GM21381 (cell line): ENCODE data around the gene GREM2.

Experiments used
- ATAC-seq: cut with Tn5 transposase; IDR thresholded peaks from one replicate; pipeline ENCODE4 v1.9.1; 2021; ENCODE audit warnings: mild to moderate bottlenecking, moderate library complexity; ENCODE audit not compliant: unreplicated experiment

Gene GREM2

GRCh38 chr1:240503036-240503435 is 108.9 kb downstream of the GREM2 start:
- ATAC-seq, result no peak

- ATAC-seq, result no peak
Measured at GRCh38 chr1:240501115-240501514, 110.8 kb downstream of the GREM2 start.

DNA sequence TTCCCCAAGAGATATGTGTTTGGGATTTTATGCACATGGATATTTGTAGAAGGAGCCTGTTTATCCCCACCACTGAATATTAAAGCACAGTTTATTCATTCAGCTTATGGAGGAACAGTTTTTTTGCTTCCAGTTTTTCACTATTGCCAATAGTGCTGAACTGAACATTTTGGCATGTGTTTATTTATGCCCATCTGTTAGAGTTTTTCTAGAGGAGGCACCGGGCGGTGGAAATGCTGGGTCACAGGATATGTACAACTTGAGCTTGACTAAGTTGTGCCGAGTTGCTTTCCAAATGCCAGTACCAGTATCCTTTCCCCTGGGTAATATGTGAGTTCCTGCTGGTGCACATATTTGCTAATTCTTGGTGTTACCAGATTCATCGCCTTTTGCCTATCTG is 111.3 kb downstream of the GREM2 start:
- ATAC-seq, result no peak

GRCh38 chr1:240499012-240499411 is 112.9 kb downstream of the GREM2 start:
- no peak for ATAC-seq

DNA sequence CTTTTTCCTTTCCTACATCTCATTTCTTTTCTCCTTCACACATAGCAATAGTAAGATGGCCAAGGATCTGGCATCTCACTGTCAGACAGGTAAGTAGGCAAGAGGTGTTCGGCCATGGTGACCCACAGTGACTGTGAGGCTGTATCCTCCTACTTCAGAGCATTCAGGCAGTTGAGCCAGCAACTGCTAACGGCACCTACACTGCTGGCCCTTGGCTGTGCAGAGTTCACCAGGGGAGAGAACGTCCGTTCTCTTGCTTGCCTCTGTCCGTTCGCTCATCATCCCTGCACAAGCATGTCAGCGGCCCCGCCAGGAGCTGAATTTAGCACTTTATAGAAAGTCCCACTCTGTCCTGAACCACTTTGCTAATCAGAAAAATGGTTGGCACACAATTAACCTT is 113.6 kb downstream of the GREM2 start:
- no peak for ATAC-seq

- ATAC-seq, result no peak
Measured at GRCh38 chr1:240497908-240498307, 114.0 kb downstream of the GREM2 start.

- ATAC-seq, result no peak
Measured at GRCh38 chr1:240496941-240497340, 115.0 kb downstream of the GREM2 start.

- ATAC-seq, result no peak
Measured at GRCh38 chr1:240496356-240496755, 115.6 kb downstream of the GREM2 start.

DNA sequence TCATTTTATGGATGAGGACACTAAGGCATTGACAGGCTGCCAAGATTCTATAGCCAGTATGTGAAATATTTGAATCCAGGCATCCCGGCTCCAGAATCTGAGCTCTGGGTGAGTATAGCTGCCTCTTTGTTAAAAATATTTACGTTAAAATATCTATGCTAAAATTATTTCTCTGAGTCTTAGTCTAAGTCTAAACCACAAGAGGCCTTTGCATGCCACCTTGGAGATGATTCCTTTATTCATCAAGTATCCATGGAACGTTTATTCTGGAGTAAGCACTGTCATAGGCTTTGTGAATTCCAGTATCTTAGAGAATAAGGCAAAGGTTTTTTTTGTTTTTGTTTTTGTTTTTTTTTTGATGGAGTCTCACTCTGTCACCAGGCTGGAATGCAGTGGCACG is 116.4 kb downstream of the GREM2 start:
- no peak for ATAC-seq

DNA sequence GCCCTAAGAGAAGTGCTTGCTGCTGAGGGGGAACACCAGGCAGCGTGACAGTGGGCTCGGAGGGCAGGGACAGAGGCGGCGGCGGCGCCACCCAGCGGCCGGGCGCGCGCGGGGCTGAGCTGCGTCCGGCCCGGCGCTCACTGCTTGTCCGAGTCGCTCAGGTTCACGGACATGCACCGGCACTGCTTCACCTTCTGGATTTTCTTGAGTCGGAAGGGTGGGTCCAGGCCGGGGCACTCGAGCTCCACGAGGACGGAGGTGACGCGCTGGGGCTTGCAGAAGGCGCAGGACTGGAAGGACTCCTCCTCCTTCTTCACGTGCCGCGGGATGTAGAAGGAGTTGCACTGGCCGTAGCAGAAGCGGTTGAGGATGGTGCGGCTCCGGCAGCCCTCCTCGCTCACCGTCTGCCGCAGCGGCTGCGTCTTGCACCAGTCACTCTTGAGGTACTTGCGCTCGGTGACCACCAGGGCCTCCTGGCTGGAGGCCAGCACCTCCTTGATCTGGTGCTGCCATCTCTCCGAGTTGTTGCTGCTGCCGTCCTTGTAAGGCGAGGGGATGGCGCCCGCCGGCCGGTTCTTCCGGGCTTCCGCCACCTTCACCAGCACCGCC is 119.0 kb downstream of the GREM2 start:
- no peak for ATAC-seq

DNA sequence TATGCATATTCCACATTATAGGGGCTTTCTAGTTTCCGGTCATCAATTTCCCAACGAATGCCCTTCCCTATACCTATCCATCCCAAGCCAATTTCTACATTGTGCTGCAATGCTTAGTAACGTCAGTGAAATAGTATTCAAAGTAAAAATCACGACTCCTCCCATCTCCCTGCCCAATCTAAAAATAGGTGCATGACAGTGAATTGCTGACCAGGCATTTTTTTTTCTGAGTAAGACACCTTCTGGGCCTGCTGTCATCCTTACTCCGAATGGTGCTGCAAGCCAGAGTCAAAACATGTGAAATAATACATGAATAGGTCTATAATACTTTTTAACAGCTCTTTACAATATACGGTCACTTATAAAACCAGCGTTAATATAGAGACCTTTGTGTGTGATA is 120.2 kb downstream of the GREM2 start:
- no peak for ATAC-seq

- ATAC-seq, result no peak
Measured at GRCh38 chr1:240491156-240491555, 120.8 kb downstream of the GREM2 start.

DNA sequence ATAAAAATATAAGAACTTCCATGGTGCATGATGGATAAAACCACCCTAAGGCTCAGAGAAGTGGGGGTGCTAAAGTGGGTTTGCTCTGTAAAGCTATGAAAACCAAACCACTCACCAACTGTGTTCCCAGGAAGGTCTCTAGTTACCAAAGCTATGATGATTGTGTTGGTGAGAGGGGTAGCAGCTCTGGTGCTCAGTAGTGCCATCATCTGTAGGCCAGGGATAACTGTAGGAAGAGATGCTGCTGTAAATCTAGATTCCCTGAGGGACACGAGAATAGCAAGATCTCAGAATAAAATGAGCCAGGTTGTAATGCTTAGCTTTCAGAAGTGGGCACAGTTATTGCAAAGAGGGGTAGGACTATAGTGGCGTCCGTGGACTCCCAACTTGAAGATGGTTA is 124.5 kb downstream of the GREM2 start:
- no peak for ATAC-seq

GRCh38 chr1:240486611-240487010 is 125.3 kb downstream of the GREM2 start:
- ATAC-seq, result no peak

DNA sequence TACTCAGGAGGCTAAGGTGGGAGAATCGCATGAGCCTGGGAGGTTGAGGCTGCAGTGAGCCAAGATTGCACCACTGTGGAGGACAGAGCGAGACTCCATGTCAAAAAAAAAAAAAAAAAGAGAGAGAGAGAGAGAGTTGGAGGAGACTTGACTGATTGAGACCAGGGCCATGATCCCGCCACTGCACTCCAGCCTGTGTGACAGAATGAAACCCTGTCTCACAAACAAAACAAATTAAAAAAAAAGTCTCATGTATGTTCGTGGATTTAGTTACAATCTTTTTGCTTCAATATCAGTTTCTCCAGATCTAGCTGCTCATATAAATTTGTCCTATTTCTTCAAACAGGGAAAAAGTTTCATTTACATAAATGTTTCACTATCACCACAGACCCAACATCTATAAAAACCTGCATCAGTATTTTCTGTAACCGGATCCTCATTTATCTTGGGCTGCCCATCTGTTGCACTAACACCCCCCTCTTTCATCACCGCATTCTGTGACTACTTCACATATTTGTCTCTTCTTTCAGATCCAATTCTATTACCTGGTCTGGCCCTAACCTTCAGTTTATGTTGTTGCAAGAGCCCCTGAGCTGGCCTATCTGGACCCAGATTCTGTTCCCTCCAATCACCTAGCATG is 127.0 kb downstream of the GREM2 start:
- no peak for ATAC-seq

DNA sequence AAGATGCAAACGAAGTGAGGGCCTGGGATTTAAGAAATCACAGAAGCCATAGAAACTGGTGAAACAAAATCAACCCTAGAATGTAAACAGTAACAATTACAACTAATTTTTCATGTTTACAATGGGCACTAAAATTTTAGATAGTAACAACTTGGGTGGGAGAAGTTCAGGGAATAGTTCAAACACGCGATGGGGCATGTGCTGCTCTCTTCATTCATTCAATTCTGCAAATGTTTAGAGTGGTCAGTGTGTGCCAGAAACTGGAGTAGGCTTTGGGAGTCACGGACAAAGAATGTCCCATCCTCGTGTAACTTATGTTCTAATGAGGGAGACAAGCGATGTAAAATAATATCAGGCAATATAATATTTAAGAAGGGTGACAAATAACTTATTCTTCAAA is 133.4 kb downstream of the GREM2 start:
- no peak for ATAC-seq

DNA sequence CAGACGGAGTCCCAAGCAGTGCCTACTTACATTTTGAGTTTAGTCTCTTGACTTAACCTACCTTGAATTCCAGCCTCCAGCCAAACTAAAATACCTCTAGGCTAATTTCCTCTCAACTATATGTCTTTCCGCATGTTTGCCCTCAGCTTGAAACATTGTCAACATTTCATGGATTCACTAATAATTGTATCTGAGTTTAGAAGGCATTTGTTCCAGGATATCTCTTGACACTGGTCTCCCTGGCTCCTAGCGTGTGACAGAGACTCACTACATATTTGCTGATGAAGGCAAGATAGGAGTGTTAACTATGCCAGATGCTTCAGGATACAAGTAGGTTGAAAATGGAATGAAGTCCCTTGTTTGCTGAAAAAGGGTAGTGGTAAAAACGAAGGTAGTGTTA is 136.1 kb downstream of the GREM2 start:
- ATAC-seq, result no peak

DNA sequence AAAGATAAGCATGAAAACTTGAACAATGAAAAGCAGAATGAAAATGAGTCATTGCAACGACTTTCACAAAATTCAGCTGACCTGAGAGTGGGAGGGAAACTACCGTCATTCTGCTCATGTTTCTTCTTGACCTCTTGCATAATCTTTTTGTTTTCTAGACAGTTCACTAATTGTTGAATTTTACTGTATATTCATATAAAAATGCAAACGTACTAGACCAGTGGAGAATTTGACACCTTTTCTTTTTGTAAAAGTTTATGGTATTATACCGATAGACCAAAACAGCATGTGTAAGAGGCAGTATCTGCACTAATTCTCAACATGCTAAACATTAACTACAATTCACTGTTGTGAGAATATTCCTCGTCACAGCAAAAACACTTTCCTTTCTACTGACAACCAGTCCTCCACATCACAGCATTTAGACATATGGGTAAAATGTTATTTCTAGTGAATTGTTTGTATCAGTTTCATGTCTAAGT is 137.8 kb downstream of the GREM2 start:
- ATAC-seq, result no peak

- ATAC-seq, result no peak
Measured at GRCh38 chr1:240468656-240469055, 143.3 kb downstream of the GREM2 start.

GRCh38 chr1:240467895-240468294 is 144.1 kb downstream of the GREM2 start:
- ATAC-seq, result no peak

GRCh38 chr1:240466509-240466908 is 145.4 kb downstream of the GREM2 start:
- no peak for ATAC-seq

DNA sequence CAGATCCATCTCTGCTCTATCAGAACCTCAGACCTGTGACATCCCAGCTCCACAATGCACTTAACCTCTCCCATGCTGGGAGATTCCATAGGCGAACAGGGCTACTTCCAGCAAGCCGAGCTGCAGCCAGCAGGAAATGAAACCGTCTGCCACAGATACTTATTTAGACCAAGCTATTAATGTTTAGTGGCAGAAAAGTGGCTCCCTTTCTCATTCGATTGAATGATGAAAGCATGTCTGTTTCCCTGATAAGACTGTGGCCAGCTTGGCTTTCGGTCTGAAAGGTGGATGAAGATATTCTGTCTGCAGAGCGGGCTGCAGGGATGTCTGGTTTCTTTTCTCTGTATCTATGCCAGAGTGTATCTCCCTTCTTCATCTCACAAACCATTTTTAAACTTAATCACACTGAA is 146.4 kb downstream of the GREM2 start:
- no peak for ATAC-seq

DNA sequence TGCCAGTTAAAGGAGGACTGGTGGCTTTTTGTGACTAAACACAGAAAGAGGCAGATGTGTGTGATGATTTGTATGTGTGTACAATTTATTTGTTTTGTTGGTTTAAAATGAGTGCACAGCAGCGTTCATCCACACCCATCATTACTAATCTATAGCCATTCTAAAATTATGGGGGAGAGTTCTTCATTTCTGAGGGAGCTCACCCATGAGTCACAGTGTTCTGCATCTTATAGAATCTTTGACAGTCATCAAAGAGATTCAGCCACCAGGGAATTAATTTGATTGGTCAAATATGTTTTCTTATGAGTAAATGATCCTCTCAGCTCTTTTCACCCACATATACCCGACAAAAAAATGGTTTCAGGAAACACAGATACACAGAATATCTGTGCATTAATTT is 147.9 kb downstream of the GREM2 start:
- no peak for ATAC-seq
